Panc1 (cell line): Measurements from ENCODE around the gene SLC4A1. TPM values are rescaled to one million over a fixed set of nuclear protein-coding genes. Genes with fewer than 3 reads are reported as not detected.

ENCODE experiments used
- ATAC-seq: fragments of 200-7000 bp; cut with Tn5 transposase; 2 replicates; pipeline ENCODE4 v1.9.1; 2020; ENCODE audit warnings: mild to moderate bottlenecking, moderate library complexity
- BruUV-seq: library from RNA; stranded (reverse); fragments of 400-500 nt; replicated peaks from 2 replicates; lab custom pipeline; 2021; lab: Mats Ljungman, UMichigan
- CTCF ChIA-PET: fragments of 300-600 bp; sonication (Branson Sonifier 250); formaldehyde crosslinking; loops from one replicate; lab custom pipeline; 2022; ENCODE audit warnings: antibody characterized with exemption; lab: Charles Lee
- POLR2A ChIA-PET: fragments of 300-600 bp; sonication (Branson Sonifier 250); formaldehyde crosslinking; loops from one replicate; lab custom pipeline; 2022; ENCODE audit warnings: antibody characterized with exemption; lab: Charles Lee
- DNase-seq: peaks from one replicate; pipeline ENCODE4 v3.0.0-alpha.2; 2010; ENCODE audit warnings: low read depth, low spot score
- H3K27ac ChIP-seq: 2 replicates; pipeline ENCODE4 v1.5.1; 2011; ENCODE audit warnings: mild to moderate bottlenecking, low read length, inconsistent platforms
- H3K27me3 ChIP-seq: fragments of 200-500 bp; sonication (Bioruptor generic); 2 replicates; pipeline ENCODE4 v1.6.0; 2014; ENCODE audit warnings: low read length, inconsistent platforms; ENCODE audit not compliant: control insufficient read depth, insufficient read depth
- H3K36me3 ChIP-seq: fragments of 200-500 bp; sonication (Bioruptor generic); 2 replicates; pipeline ENCODE4 v1.5.1; 2014; ENCODE audit warnings: inconsistent platforms, mild to moderate bottlenecking, low read length, moderate library complexity; ENCODE audit not compliant: control insufficient read depth, insufficient read depth
- H3K4me1 ChIP-seq: 2 replicates; pipeline ENCODE4 v1.5.1; 2011; ENCODE audit warnings: inconsistent platforms, mild to moderate bottlenecking, low read length, moderate library complexity; ENCODE audit not compliant: control insufficient read depth, insufficient read depth
- H3K4me3 ChIP-seq, 2 experiments: 2 replicates each; pipeline ENCODE4 v1.5.1; 2011 to 2012; ENCODE audit warnings: low read depth in 2 of 2, low read length in 2 of 2, mild to moderate bottlenecking in 2 of 2, inconsistent platforms in 1 of 2, moderate library complexity in 1 of 2
- H3K9me3 ChIP-seq: fragments of 200-500 bp; sonication (Bioruptor generic); 2 replicates; pipeline ENCODE4 v1.5.1; 2014; ENCODE audit warnings: low read depth, mild to moderate bottlenecking, inconsistent platforms, low read length, moderate library complexity; ENCODE audit not compliant: control insufficient read depth, insufficient read depth
- CTCF ChIP-seq: fragments of 450-650 bp; IDR thresholded peaks from 2 replicates; pipeline ENCODE4 v1.5.1; 2017; ENCODE audit warnings: mild to moderate bottlenecking
- POLR2AphosphoS5 ChIP-seq: IDR thresholded peaks from 2 replicates; pipeline ENCODE4 v1.6.1; 2012; ENCODE audit warnings: mild to moderate bottlenecking, low read depth, low read length, moderate library complexity
- REST ChIP-seq, 2 experiments: IDR thresholded peaks; 2 replicates each; pipeline ENCODE4 v1.6.1; 2011 to 2012; ENCODE audit warnings: low read depth in 2 of 2, control low read depth in 1 of 2, low read length in 1 of 2, mild to moderate bottlenecking in 1 of 2, moderate library complexity in 1 of 2; ENCODE audit not compliant: insufficient read depth in 1 of 2
- SIN3A ChIP-seq: IDR thresholded peaks from 2 replicates; pipeline ENCODE4 v1.6.1; 2012; ENCODE audit warnings: low read depth, mild to moderate bottlenecking, low read length, moderate library complexity, borderline replicate concordance; ENCODE audit not compliant: insufficient read depth
- TCF7L2 ChIP-seq: IDR thresholded peaks from 2 replicates; pipeline ENCODE4 v1.6.1; 2011; ENCODE audit warnings: mild to moderate bottlenecking, low read depth, low read length, inconsistent platforms
- in situ Hi-C: cut with HindIII; loops from 2 replicates; pipeline ENCODE4 v1.10.0; 2016; ENCODE audit warnings: low sequenced_read_pairs, low pct_unique_long_range_greater_than_20kb
- intact Hi-C: fragments of 100-400 bp; cut with micrococcal nuclease; formaldehyde crosslinking; loops from one replicate; pipeline ENCODE4 v1.10.0; 2022; ENCODE audit not compliant: unreplicated experiment
- total RNA-seq: library from RNA; stranded (reverse); gene quantifications from one replicate; pipeline ENCODE4 v1.2.1, GENCODE V29; 2021; ENCODE audit not compliant: unreplicated experiment

The SLC4A1 gene
- total RNA-seq, 1 experiment from 2014 or later, result not detected

- TF ChIP-seq TCF7L2 (no peak), SIN3A (no peak), POLR2AphosphoS5 (no peak), REST (IDR thresholded peaks at IDR 0.05; ENCODE audit: insufficient read depth in 1 of 2, low read depth in 2 of 2, low read length in 1 of 2) (no peak), CTCF (no peak)
- no peak overlapping the region for H3K27ac ChIP-seq
- H3K4me1 ChIP-seq, result no peaks in the 10 kb centered on the region
- no peak for ATAC-seq
- no peaks in the 10 kb centered on the region for H3K27me3 ChIP-seq
- no peaks in the 10 kb centered on the region for H3K9me3 ChIP-seq
- H3K4me3 ChIP-seq, result no peak overlapping the region
- ChIA-PET CTCF (no interaction called here), POLR2A (no interaction called here)
- no TSS peak for BruUV-seq
- intact Hi-C loops (no loop called here), in situ Hi-C loops (no loop called here)
- DNase-seq, result no peak
- no peaks in the 10 kb centered on the region for H3K36me3 ChIP-seq
Measured at GRCh38 chr17:44287651-44288050, 19.7 kb upstream of the SLC4A1 start.

- Histone ChIP-seq H3K27ac (no peak overlapping the region), H3K9me3 (no peaks in the 10 kb centered on the region), H3K27me3 (no peaks in the 10 kb centered on the region), H3K36me3 (no peaks in the 10 kb centered on the region), H3K4me3 (no peak overlapping the region), H3K4me1 (no peaks in the 10 kb centered on the region)
- TF ChIP-seq SIN3A, result no peak
- TF ChIP-seq CTCF, result no peak
- TF ChIP-seq POLR2AphosphoS5, result no peak
- no peak for TF ChIP-seq TCF7L2
- TF ChIP-seq REST (IDR thresholded peaks at IDR 0.05; ENCODE audit: insufficient read depth in 1 of 2, low read depth in 2 of 2, low read length in 1 of 2), result no peak
- intact Hi-C loops, result no loop called here
- ChIA-PET POLR2A (no interaction called here), CTCF (no interaction called here)
- BruUV-seq, result no TSS peak
- ATAC-seq (no peak), DNase-seq (no peak)
- in situ Hi-C loops, result no loop called here
Measured at GRCh38 chr17:44284024-44284400, 16.1 kb upstream of the SLC4A1 start.
